GM18499 (cell line): ENCODE results near the gene ARFGAP2.

Experiments used
- ATAC-seq: cut with Tn5 transposase; IDR thresholded peaks from one replicate; pipeline ENCODE4 v1.9.1; 2021; ENCODE audit warnings: moderate number of reproducible peaks; ENCODE audit not compliant: insufficient read depth, unreplicated experiment

The ARFGAP2 gene

GRCh38 chr11:47152126-47152952, 24.3 kb downstream of the ARFGAP2 start:
- ATAC-seq: no peak

- no peak for ATAC-seq
Observed at GRCh38 chr11:47149782-47150181, 26.9 kb downstream of the ARFGAP2 start.

GRCh38 chr11:47148903-47149531, 27.7 kb downstream of the ARFGAP2 start:
- ATAC-seq: no peak

- ATAC-seq: no peak
Observed at GRCh38 chr11:47148270-47148669, 28.4 kb downstream of the ARFGAP2 start.

DNA sequence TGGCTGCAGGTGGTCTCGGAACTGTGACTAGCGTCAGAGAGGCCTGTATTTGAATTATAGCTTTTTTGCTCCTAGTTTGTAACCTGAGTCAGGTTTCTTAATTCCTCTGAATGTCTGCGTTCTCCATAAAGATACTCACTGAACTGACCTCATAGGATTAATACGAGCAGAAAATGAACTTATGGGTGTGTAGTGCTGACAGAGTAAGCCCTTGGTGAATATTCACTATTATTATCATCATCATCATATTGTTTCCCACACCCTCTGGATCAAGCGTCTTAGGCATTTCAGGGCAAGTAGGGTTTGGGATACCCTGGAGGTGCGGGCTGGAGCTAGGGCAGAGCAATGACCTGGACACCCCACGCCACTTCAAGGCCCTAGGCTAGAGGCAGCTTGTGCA, 29.0 kb downstream of the ARFGAP2 start:
- no peak for ATAC-seq

DNA sequence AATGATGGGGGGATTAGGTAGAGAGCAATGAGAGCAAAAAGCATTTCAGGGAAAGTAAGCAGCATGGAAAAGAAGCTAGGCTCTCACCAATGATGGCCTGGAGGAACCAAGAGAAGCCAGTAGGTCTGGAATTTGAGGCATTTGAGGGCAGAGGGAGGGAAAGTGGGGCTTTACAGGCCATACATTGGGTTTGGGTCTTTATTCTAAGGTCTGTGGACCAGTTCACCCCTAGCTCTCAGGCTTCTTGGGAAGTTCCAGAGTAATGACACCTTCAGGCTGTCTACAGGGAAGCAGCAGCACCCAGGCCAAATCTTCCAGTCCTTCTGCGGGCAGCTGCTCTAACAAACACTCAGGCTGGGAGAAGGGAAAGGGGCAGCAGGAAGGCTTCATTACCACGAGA, 29.4 kb downstream of the ARFGAP2 start:
- ATAC-seq: no peak

- no peak for ATAC-seq
Observed at GRCh38 chr11:47144541-47144940, 32.1 kb downstream of the ARFGAP2 start.

DNA sequence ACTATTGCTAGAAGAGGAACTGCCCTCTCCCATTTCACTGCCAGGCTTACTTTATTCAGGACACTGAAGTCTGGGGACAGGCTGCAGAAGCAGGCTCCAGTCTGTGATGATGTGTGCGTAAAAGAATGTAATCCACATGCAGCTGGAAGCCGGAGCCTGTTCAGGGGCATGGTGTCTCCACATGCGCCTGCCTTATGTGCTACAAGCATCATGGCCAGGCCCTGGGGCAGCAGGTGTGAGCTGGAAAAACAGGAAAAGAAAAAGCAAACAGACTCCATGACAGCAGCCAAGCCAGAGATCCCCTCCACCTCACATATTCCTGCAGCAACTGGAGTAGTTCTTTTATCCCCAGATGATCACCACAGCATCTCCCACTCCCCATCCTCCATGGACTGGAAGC, 33.4 kb downstream of the ARFGAP2 start:
- ATAC-seq: no peak

- no peak for ATAC-seq
Observed at GRCh38 chr11:47139878-47140277, 36.8 kb downstream of the ARFGAP2 start.

- ATAC-seq: no peak
Observed at GRCh38 chr11:47137476-47137875, 39.2 kb downstream of the ARFGAP2 start.

DNA sequence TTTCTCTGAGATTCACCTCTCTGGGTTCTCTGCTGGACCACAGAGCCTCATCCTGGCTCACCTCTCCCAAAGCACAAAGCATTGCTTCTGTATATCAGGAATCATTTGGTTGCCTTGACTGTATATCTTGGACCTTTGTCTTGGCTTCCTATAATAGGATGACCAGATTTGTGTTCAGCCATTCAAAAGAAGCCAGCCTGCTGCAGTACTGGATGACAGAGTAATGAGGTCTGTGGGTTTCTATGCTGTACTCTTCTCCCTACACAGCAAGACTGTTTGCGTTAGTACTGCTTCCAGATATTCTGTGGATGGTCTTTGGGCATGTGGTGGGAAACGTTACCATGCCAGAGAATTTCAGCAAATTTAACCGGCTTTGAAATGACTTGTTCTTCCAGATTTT, 39.8 kb downstream of the ARFGAP2 start:
- ATAC-seq: no peak

GRCh38 chr11:47136327-47136726, 40.4 kb downstream of the ARFGAP2 start:
- ATAC-seq: no peak

DNA sequence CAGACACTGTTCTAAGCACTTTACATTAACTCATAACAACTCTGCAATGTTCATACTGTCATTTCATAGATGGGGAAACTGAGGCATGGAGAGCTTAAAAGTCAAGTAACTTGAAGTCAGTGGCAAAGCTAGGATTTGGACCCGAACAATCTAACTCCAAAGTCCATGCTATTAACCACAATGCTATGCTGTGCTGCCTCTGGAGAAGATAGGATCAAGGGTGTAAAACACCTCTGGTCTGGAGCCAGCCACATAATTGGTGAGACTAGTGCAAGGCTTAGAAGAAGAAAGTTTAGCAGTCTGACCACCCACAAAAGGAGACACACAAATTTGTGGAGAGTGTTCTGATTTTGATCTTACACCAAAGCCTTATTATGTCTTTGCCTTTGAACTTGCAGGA, 43.7 kb downstream of the ARFGAP2 start:
- no peak for ATAC-seq

DNA sequence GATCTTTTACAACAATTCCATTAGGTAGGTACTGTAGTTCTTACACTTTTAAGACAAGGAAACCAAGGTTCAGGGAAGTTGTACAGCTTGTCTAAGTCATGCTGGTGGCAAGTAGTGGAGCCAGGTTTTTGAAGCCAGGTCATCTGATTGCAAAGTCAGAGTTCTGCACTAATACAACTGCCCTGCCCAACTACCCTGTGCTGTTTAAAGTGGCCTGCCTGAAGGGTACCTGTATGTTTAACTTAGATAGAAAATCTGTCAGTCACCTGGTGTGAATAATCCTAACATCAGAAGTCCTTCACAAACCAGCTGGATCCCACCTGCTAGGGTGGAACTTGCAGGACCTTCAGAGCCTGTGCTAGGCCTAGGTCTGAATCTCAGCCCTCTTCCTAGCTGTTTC, 44.2 kb downstream of the ARFGAP2 start:
- ATAC-seq: no peak

GRCh38 chr11:47131136-47131535, 45.5 kb downstream of the ARFGAP2 start:
- ATAC-seq: no peak

- ATAC-seq: no peak
Observed at GRCh38 chr11:47130543-47130942, 46.1 kb downstream of the ARFGAP2 start.

DNA sequence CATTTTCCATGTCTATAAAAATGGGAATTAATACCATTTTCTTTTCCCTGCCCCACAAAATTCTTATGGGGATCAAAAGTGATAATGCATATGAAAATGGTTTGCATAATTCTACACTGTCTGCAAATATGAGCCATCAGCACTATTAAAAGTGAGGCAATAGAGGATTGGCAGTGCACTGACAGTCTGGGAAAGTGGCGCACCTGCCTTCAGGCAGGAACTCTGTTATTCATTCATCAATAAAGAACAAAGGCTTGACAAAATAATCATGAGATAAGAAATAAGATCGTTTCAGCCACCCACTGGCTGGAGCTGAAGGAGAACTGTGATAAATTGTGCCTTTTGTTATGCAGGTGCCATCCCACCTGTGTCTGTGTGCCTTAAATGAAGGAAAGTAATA, 49.5 kb downstream of the ARFGAP2 start:
- no peak for ATAC-seq

GRCh38 chr11:47125083-47125482, 51.6 kb downstream of the ARFGAP2 start:
- ATAC-seq: no peak

DNA sequence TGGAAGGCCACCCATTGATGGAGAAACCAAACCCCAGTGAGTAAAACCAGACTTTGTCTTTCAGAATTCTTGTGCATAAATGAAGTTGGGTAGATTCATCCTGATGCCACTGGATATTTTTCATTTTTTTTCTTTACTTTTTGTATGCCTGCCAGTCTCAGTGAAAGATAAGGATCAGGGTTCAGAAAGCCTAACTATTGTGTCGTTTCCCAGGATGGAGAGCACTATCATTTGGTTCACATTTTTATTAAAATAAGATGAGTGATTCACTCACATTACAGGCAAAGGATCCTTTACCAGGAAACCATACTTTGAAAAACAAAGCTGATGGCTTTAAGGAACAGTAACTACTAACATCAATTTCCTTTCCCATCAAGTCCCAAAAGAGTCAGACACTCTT, 52.0 kb downstream of the ARFGAP2 start:
- no peak for ATAC-seq

- ATAC-seq: no peak
Observed at GRCh38 chr11:47123094-47123493, 53.6 kb downstream of the ARFGAP2 start.

- ATAC-seq: no peak
Observed at GRCh38 chr11:47121731-47122130, 54.9 kb downstream of the ARFGAP2 start.

DNA sequence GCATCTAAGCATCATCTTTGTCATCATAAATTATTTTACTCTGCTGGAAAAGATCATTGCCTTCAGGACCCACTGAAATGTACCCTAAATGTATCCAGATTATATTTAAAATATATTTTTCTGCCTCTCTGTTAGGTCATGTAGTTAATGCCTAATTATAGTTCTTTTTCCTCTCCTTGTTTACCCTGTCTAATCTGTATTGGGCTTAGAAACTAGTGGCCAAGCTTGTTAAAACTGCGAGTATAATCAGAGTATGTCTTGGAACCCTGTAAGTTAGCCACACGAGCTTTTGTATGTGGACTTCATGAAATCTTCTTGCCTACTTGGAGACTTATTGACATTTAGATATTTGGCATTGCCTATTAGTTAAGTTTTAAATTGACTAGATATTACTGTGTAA, 55.6 kb downstream of the ARFGAP2 start:
- no peak for ATAC-seq
